ENCODE measurements around the gene TCOF1. TPM values are rescaled to one million over a fixed set of nuclear protein-coding genes. Genes with fewer than 3 reads are reported as not detected.

TCOF1 gene
- total and polyA plus RNA-seq, 3 donors from 2014 or later, result 22.9 to 52.8 (median 46.6) TPM

DNA sequence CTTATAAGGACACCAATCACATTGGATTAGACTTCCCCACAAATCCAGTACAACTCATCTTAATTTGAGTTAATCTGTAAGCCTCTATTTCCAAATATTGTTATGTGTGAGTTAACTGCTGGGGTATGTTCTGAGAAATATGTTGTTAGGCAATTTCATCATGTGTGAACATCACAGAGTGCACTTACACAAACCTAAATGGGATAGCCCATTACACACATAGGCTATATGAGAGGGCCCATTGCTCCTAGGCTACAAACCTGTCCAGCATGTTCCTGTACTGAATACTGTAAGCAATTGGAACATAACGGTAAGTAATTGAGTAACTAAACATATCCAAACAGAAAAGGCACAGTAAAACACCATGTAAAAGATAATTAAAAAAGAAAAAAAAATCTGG, 35.7 kb upstream of the TCOF1 start:
- no peak overlapping the region for H3K4me3 ChIP-seq
- H3K9me3 ChIP-seq, result no peaks in the 10 kb centered on the region
- no peak for DNase-seq
- intact Hi-C loops (cut with DNase I; ENCODE audit: low total_unique reads), result no loop called here
- 85 to 90% methylated on average over 1 of the region's 1 CpG for WGBS, 2 donors
- no peaks in the 10 kb centered on the region for H3K36me3 ChIP-seq (ENCODE audit: low read depth, missing control alignments)
- H3K27ac ChIP-seq, result no peak overlapping the region
- H3K4me1 ChIP-seq, result no peaks in the 10 kb centered on the region
- no peaks in the 10 kb centered on the region for H3K27me3 ChIP-seq
- TF ChIP-seq CTCF (IDR thresholded peaks at IDR 0.05) (no peak), POLR2A (IDR thresholded peaks at IDR 0.05) (no peak)

- Histone ChIP-seq H3K4me3 (no peak overlapping the region), H3K27me3 (no peaks in the 10 kb centered on the region), H3K4me1 (no peaks in the 10 kb centered on the region), H3K27ac (no peak overlapping the region), H3K36me3 (ENCODE audit: low read depth, missing control alignments) (no peaks in the 10 kb centered on the region), H3K9me3 (no peaks in the 10 kb centered on the region)
- intact Hi-C loops (cut with DNase I; ENCODE audit: low total_unique reads), result no loop called here
- DNase-seq, result no peak
- TF ChIP-seq POLR2A (IDR thresholded peaks at IDR 0.05), result no peak
- no peak for TF ChIP-seq CTCF (IDR thresholded peaks at IDR 0.05)
These were observed 35.3 kb upstream of the TCOF1 start for GRCh38 chr5:150322202-150322601.

- no peaks in the 10 kb centered on the region for H3K27me3 ChIP-seq
- H3K4me1 ChIP-seq, result no peaks in the 10 kb centered on the region
- DNase-seq, result no peak
- no peaks in the 10 kb centered on the region for H3K9me3 ChIP-seq
- H3K36me3 ChIP-seq (ENCODE audit: low read depth, missing control alignments), result no peaks in the 10 kb centered on the region
- no peak overlapping the region for H3K27ac ChIP-seq
- WGBS, 2 donors, result 93 to 94% methylated on average over 6 of the region's 6 CpGs
- no peak for TF ChIP-seq CTCF (IDR thresholded peaks at IDR 0.05)
- no peak for TF ChIP-seq POLR2A (IDR thresholded peaks at IDR 0.05)
- no peak overlapping the region for H3K4me3 ChIP-seq
- intact Hi-C loops (cut with DNase I; ENCODE audit: low total_unique reads), result no loop called here
These were observed 34.4 kb upstream of the TCOF1 start for GRCh38 chr5:150323092-150323491.

DNA sequence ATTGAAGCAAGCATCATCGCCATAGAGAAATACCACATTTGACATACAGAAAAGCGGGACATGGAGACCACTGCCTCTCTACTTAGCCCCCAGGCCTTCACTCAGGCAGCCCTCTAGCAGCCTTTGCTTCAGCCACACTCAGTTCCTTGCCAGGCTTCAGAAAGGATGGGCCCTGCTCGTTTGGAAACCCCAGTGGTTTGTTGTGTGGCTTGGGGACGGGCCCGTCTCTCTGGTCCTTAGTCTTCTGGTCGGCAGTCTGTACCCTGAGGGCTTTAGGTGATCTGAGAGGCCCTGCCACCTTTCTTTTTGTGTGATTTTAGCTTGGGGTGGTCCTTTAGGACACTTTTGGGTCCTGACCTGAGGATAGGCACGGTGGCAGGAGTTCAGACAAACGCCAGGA, 33.7 kb upstream of the TCOF1 start:
- TF ChIP-seq CTCF (IDR thresholded peaks at IDR 0.05) (no peak), POLR2A (IDR thresholded peaks at IDR 0.05) (no peak)
- Histone ChIP-seq H3K4me3 (no peak overlapping the region), H3K27me3 (no peaks in the 10 kb centered on the region), H3K36me3 (ENCODE audit: low read depth, missing control alignments) (no peaks in the 10 kb centered on the region), H3K27ac (no peak overlapping the region), H3K4me1 (no peaks in the 10 kb centered on the region), H3K9me3 (no peaks in the 10 kb centered on the region)
- DNase-seq, result no peak
- 84 to 91% methylated on average over 8 of the region's 8 CpGs for WGBS, 2 donors
- intact Hi-C loops (cut with DNase I; ENCODE audit: low total_unique reads), result no loop called here

- no peak overlapping the region for H3K27ac ChIP-seq
- TF ChIP-seq POLR2A (IDR thresholded peaks at IDR 0.05), result no peak
- TF ChIP-seq CTCF (IDR thresholded peaks at IDR 0.05), result no peak
- H3K4me3 ChIP-seq, result no peak overlapping the region
- DNase-seq, result no peak
- no peaks in the 10 kb centered on the region for H3K4me1 ChIP-seq
- intact Hi-C loops (cut with DNase I; ENCODE audit: low total_unique reads), result no loop called here
- no peaks in the 10 kb centered on the region for H3K27me3 ChIP-seq
- 88 to 97% methylated on average over 3 to 4 of the region's 4 CpGs for WGBS, 2 donors
- H3K36me3 ChIP-seq (ENCODE audit: low read depth, missing control alignments), result no peaks in the 10 kb centered on the region
- H3K9me3 ChIP-seq, result no peaks in the 10 kb centered on the region
These were observed 32.1 kb upstream of the TCOF1 start for GRCh38 chr5:150325426-150325825.
